ENCODE data around the gene C15orf62. TPM values are rescaled to one million over a fixed set of nuclear protein-coding genes. Genes with fewer than 3 reads are reported as not detected.

Gene C15orf62
- polyA plus RNA-seq, 1 of the 3 experiments (the other 2 are of a cell fraction): not detected

GRCh38 chr15:40787991-40788390 is 18.2 kb downstream of the C15orf62 start:
- Histone ChIP-seq H3K4me2 (peak overlapping the region; percentile 54; the same call in 1 of the 2 replicates), H3K9me2 (no peaks in the 10 kb centered on the region), H3F3A (replicated peaks; ENCODE audit: insufficient read depth) (peaks cover 4% of the 10 kb centered on the region), H3K36me3 (replicated peaks in 1 of 2; ENCODE audit: control insufficient read depth in 1 of 2, insufficient read depth in 2 of 2, low read length in 1 of 2) (peaks cover 0 to 5% of the 10 kb centered on the region in 2 experiments), H3K27ac (ENCODE audit: low read depth in 2 of 2, low read length in 1 of 2) (peak overlapping the region in 1 of 2 experiments; percentile 61; a peak in 1 of 4 replicates), H2AFZ (ENCODE audit: low read depth) (no peak overlapping the region), H4K20me1 (ENCODE audit: insufficient read depth) (peaks cover 19% of the 10 kb centered on the region), H3K9ac (no peak overlapping the region), H3K4me1 (ENCODE audit: control insufficient read depth in 1 of 2, insufficient read depth in 2 of 2, low read depth in 1 of 2, low read length in 1 of 2) (peaks cover 2 to 12% of the 10 kb centered on the region in 2 experiments; a peak in 3 of 4 replicates), H3K9me3 (no peaks in the 10 kb centered on the region), H3K27me3 (ENCODE audit: insufficient read depth) (no peaks in the 10 kb centered on the region), H3K79me2 (ENCODE audit: insufficient read depth) (peaks cover 64% of the 10 kb centered on the region), H3K4me3 (ENCODE audit: low read depth in 2 of 2, low read length in 1 of 2) (no peak overlapping the region)
- DNase-seq: no peak
- 57% methylated on average over 5 of the region's 6 CpGs for WGBS (ENCODE audit: low lambda C conversion rate)
- POLR2A ChIA-PET: no interaction called here
- CTCF ChIA-PET: interaction anchor here (1.1 to 31.8 kb wide), 5 partner anchors 16 to 104 kb away, joined by 4 to 555 read pairs (median 5); partner anchors contain the start of gene RMDN3
- no peak for TF ChIP-seq TAF1 (IDR thresholded peaks at IDR 0.05; ENCODE audit: borderline replicate concordance, low read depth, low read length)
- no peak for TF ChIP-seq TCF12 (IDR thresholded peaks at IDR 0.05)
- no peak for TF ChIP-seq GATA2 (CRISPR knock-in tag; IDR thresholded peaks at IDR 0.05)
- no peak for TF ChIP-seq EZH2phosphoT487 (IDR thresholded peaks at IDR 0.05; ENCODE audit: borderline replicate concordance, low read depth)

- no peak overlapping the region for H2AFZ ChIP-seq (ENCODE audit: low read depth)
- peaks cover 2 to 16% of the 10 kb centered on the region in 2 experiments; a peak in 3 of 4 replicates for H3K4me1 ChIP-seq (ENCODE audit: control insufficient read depth in 1 of 2, insufficient read depth in 2 of 2, low read depth in 1 of 2, low read length in 1 of 2)
- H3K36me3 ChIP-seq (replicated peaks in 1 of 2; ENCODE audit: control insufficient read depth in 1 of 2, insufficient read depth in 2 of 2, low read length in 1 of 2): peaks cover 0 to 5% of the 10 kb centered on the region in 2 experiments
- ChIA-PET CTCF (interaction anchor here (0.6 to 31.8 kb wide), 5 partner anchors 15 to 105 kb away, joined by 3 to 555 read pairs (median 4); partner anchors contain the start of genes RMDN3 and VPS18), POLR2A (no interaction called here)
- H3K9me3 ChIP-seq: no peaks in the 10 kb centered on the region
- no peak for DNase-seq
- H4K20me1 ChIP-seq (ENCODE audit: insufficient read depth): peaks cover 19% of the 10 kb centered on the region
- no peak overlapping the region for H3K9ac ChIP-seq
- 93% methylated on average over 5 of the region's 5 CpGs for WGBS (ENCODE audit: low lambda C conversion rate)
- H3K27ac ChIP-seq (ENCODE audit: low read depth in 2 of 2, low read length in 1 of 2): no peak overlapping the region; a peak in 1 of 4 replicates
- H3K79me2 ChIP-seq (ENCODE audit: insufficient read depth): peaks cover 56% of the 10 kb centered on the region
- TF ChIP-seq CTCF (IDR thresholded peaks at IDR 0.05) (no peak), REST (IDR thresholded peaks at IDR 0.05; ENCODE audit: low read depth, low read length) (no peak), FOSL2 (IDR thresholded peaks at IDR 0.05; ENCODE audit: borderline replicate concordance, low read depth) (no peak), EZH2phosphoT487 (IDR thresholded peaks at IDR 0.05; ENCODE audit: borderline replicate concordance, low read depth) (no peak), ZBTB33 (IDR thresholded peaks at IDR 0.05; ENCODE audit: borderline replicate concordance, low read depth) (no peak), RXRA (IDR thresholded peaks at IDR 0.05; ENCODE audit: borderline replicate concordance, low read depth) (no peak), TAF1 (IDR thresholded peaks at IDR 0.05; ENCODE audit: borderline replicate concordance, low read depth, low read length) (no peak), SIN3A (IDR thresholded peaks at IDR 0.05; ENCODE audit: borderline replicate concordance, low read depth, low read length) (no peak), RCOR1 (IDR thresholded peaks at IDR 0.05; ENCODE audit: low read length) (no peak), GATA2 (CRISPR knock-in tag; IDR thresholded peaks at IDR 0.05) (no peak), FOXM1 (IDR thresholded peaks at IDR 0.05; ENCODE audit: low read depth) (no peak)
- H3K4me2 ChIP-seq: no peak overlapping the region
- H3F3A ChIP-seq (replicated peaks; ENCODE audit: insufficient read depth): peaks cover 14% of the 10 kb centered on the region
- no peaks in the 10 kb centered on the region for H3K27me3 ChIP-seq (ENCODE audit: insufficient read depth)
- no peak overlapping the region for H3K4me3 ChIP-seq (ENCODE audit: low read depth in 2 of 2, low read length in 1 of 2)
- no peaks in the 10 kb centered on the region for H3K9me2 ChIP-seq
Measured at GRCh38 chr15:40789119-40789518, 19.3 kb downstream of the C15orf62 start.

Data from SK-N-SH (cell line).